Gastroesophageal sphincter (tissue), 3 donors: ENCODE data around the gene BET1.

Source experiments
- POLR2AphosphoS5 ChIP-seq: sonication (generic); formaldehyde crosslinking; IDR thresholded peaks from one replicate; pipeline ENCODE4 v1.6.1; 2017; ENCODE audit warnings: antibody characterized with exemption
- TF ChIP-seq, protein P1 (sequence below), 4 experiments: fragments of 200-600 bp in 2 of 4; fragments of 450-650 bp in 2 of 4; sonication (generic) in 1 of 4; IDR thresholded peaks; one replicate each; pipeline ENCODE4 v1.5.1; 2017 to 2019; ENCODE audit warnings: antibody characterized with exemption in 4 of 4, mild to moderate bottlenecking in 2 of 4, moderate library complexity in 2 of 4

GRCh38 chr7:93980744-93981479 is 23.2 kb downstream of the BET1 start:
- TF ChIP-seq, protein P1, sequence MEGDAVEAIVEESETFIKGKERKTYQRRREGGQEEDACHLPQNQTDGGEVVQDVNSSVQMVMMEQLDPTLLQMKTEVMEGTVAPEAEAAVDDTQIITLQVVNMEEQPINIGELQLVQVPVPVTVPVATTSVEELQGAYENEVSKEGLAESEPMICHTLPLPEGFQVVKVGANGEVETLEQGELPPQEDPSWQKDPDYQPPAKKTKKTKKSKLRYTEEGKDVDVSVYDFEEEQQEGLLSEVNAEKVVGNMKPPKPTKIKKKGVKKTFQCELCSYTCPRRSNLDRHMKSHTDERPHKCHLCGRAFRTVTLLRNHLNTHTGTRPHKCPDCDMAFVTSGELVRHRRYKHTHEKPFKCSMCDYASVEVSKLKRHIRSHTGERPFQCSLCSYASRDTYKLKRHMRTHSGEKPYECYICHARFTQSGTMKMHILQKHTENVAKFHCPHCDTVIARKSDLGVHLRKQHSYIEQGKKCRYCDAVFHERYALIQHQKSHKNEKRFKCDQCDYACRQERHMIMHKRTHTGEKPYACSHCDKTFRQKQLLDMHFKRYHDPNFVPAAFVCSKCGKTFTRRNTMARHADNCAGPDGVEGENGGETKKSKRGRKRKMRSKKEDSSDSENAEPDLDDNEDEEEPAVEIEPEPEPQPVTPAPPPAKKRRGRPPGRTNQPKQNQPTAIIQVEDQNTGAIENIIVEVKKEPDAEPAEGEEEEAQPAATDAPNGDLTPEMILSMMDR (IDR thresholded peaks at IDR 0.05) = no peak
- no peak for TF ChIP-seq POLR2AphosphoS5
